ENCODE data around the gene PAAF1.
A peak's percentile ranks its signal among the peaks of the same experiment; 100 is the strongest.

PAAF1 gene

DNA sequence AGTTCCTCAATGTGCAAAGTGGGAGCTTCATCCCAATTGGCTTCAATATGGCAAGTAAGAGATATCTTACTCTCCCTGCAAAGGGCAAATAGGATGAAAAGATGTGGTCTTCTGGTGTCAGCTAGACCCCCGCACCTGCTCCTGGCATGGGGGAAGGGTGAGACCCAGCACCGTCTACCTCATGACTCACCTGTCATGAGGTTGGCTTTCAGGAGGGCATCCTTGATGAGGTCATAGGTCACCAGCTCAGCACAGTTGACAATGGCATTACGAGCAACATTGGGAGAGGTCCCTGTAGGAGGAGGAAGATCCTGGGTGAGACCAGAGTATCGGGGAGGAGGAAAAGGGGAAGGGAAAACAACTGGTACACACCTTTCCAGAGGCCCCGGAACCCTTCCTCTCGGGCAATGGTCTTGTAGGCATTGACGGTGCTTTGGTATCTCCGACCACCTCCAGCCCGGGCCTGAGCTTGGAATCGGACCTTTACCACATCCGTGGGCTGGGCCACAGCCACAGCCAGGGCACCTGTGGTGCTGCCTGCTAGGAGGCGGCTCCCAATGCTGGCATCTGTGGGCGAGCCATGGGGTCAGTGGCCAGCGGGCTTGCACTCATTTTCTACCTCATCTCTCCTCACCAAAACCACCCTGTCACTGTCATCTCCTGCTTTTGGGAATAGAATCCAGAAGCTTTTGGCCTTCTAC lies 99.8 kb downstream of the PAAF1 start:
- DNase-seq (ENCODE audit: low read depth): no peak
- TF ChIP-seq, protein P1, sequence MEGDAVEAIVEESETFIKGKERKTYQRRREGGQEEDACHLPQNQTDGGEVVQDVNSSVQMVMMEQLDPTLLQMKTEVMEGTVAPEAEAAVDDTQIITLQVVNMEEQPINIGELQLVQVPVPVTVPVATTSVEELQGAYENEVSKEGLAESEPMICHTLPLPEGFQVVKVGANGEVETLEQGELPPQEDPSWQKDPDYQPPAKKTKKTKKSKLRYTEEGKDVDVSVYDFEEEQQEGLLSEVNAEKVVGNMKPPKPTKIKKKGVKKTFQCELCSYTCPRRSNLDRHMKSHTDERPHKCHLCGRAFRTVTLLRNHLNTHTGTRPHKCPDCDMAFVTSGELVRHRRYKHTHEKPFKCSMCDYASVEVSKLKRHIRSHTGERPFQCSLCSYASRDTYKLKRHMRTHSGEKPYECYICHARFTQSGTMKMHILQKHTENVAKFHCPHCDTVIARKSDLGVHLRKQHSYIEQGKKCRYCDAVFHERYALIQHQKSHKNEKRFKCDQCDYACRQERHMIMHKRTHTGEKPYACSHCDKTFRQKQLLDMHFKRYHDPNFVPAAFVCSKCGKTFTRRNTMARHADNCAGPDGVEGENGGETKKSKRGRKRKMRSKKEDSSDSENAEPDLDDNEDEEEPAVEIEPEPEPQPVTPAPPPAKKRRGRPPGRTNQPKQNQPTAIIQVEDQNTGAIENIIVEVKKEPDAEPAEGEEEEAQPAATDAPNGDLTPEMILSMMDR (IDR thresholded peaks at IDR 0.05; ENCODE audit: insufficient read depth, low read depth, low read length, missing control alignments): no peak
- H3K4me3 ChIP-seq (ENCODE audit: low read length): no peak overlapping the region

DNA sequence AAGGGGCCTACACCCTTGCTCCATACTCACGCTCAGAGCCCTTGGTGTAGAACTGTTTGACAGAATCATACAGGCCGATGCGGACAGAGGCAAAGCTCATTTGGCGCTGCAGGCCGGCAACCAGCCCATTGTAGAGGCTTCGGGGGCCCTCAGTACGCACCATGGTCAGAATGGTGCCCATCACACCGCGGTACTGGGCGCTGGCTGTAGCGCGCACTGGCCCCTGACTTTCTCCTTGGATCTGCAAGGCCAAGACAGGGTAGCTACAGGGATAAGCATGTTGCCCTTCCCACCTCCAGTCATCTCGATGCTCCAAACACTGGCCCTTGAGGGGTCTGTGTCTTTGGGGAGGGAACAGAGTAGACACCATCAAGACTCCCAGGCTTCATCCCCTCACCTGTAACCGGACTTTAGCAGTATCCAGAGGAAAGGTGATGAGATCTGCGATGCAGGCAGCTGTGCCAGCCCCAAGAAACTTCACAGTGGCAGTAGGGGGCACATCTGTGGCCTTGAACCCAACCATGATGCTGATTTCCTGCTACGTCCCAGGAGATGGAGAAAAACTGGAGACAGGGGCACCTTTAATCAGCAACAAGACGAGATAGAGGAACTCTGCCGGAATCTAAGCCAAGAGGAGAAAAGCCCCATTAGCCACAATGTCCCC lies 101.2 kb downstream of the PAAF1 start:
- TF ChIP-seq, protein P1 (IDR thresholded peaks at IDR 0.05; ENCODE audit: insufficient read depth, low read depth, low read length, missing control alignments): no peak
- no peak overlapping the region for H3K4me3 ChIP-seq (ENCODE audit: low read length)
- DNase-seq (ENCODE audit: low read depth): no peak

DNA sequence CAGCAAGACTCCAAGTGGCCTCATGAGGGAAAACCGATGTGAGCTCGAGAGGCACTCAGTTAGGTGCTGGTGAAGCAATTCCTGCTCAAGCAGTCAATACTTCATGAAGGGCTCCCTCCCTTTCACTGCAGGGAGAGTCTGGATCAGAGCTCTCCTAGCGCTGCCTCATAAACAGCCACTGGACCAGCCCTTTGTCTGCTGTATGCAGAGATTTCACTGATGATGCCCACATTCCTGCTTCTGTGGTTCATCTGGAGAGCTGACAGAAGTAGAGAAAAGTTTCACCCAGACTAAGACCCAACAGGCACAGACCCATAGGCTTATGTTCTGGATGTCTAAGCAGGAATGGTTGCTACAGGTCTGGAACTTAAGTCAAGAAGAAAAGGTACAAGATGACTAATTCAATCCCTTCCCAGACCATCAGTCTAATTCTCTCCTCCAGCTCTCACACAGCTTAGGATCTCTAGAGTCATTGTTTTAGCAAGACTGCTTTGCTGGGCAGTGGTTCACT lies 101.8 kb downstream of the PAAF1 start:
- TF ChIP-seq, protein P1 (IDR thresholded peaks at IDR 0.05; ENCODE audit: insufficient read depth, low read depth, low read length, missing control alignments): no peak
- no peak overlapping the region for H3K4me3 ChIP-seq (ENCODE audit: low read length)
- DNase-seq (ENCODE audit: low read depth): no peak

DNA sequence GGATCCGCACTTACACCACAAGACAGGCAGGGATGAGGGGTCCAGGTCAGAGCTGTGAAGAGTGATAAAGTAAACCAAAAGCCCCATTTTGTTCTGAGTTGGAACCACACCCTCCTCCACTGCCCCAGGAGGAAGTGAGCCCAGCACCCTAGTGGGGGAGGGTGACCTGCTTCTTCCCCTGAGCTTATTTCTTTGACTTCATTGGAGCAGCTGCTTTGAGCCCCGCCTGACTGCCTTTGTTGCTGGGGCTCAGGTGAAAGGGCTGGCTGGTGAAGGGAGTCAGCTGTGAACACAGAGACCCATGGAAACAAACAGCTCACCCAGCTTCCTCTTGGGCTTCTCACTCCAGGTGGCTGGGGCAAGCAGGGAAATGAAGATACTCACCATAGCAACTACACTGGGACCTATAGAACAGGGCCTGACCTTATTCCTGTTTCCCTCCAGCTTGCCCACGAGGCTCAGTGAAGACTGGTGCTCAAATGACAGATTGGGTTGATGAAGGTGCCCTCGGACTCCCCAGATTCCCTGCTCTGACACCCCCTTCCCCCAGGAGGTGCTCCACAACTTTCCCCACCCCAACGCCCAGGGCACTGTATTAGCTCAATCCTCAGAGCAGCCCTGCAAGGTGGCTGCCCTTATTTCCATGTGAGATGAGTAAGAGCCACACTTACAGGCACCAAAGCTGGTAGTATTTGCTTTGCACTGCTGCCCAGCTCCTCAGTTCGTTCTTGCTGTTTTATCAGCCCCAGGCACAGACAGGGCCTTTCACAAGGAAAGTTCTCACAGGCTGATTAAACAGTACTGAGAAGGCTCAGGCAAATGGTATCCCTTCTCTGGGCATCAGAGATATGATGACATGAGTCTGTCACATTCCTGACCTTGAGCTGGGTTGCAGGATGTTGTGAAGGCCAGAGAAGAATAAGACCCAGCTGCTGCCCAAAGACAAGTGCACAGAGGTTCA lies 103.5 kb downstream of the PAAF1 start:
- TF ChIP-seq, protein P1 (IDR thresholded peaks at IDR 0.05; ENCODE audit: insufficient read depth, low read depth, low read length, missing control alignments): no peak
- peak; percentile 57 for DNase-seq (ENCODE audit: low read depth)
- no peak overlapping the region for H3K4me3 ChIP-seq (ENCODE audit: low read length)
